Type B pancreatic cell (in vitro differentiated cells): Measurements from ENCODE around the gene TRIM72. TPM values are rescaled to one million over a fixed set of nuclear protein-coding genes. Genes with fewer than 3 reads are reported as not detected.
"Not testable (repeated sequence)": the region's sequence is repeated elsewhere in the genome, so short reads cannot be mapped to it uniquely, and the experiment has no call there.

Source experiments
- DNase-seq: peaks from one replicate; pipeline ENCODE4 v3.0.0; 2021; ENCODE audit warnings: mixed read lengths; ENCODE audit not compliant: unreplicated experiment; ENCODE audit errors: extremely low spot score
- H3K27ac Mint-ChIP-seq: 2 replicates; pipeline ENCODE4 v1.8.0; 2021; ENCODE audit warnings: mild to moderate bottlenecking, mixed read lengths
- H3K27me3 Mint-ChIP-seq: 2 replicates; pipeline ENCODE4 v1.8.0; 2021; ENCODE audit warnings: mixed read lengths
- H3K36me3 Mint-ChIP-seq: 2 replicates; pipeline ENCODE4 v1.8.0; 2021; ENCODE audit warnings: mixed read lengths
- H3K4me1 Mint-ChIP-seq: one replicate; pipeline ENCODE4 v1.8.0; 2021; ENCODE audit warnings: mixed read lengths; ENCODE audit not compliant: unreplicated experiment
- H3K4me3 Mint-ChIP-seq: 2 replicates; pipeline ENCODE4 v1.8.0; 2021; ENCODE audit warnings: mild to moderate bottlenecking, mixed read lengths
- H3K9me3 Mint-ChIP-seq: 2 replicates; pipeline ENCODE4 v1.8.0; 2021; ENCODE audit warnings: mixed read lengths
- total RNA-seq: library from RNA; stranded (reverse); gene quantifications from 2 replicates; pipeline ENCODE4 v1.2.1, GENCODE V29; 2021; ENCODE audit warnings: low replicate concordance
- TF ChIP-seq, protein P1 (sequence below): fragments of 200-600 bp; sonication (generic); conservative IDR thresholded peaks from 2 replicates; pipeline ENCODE4 v1.5.0; 2021; ENCODE audit warnings: antibody characterized with exemption, mild to moderate bottlenecking

TRIM72 gene
- total RNA-seq, 1 donor from 2014 or later = not detected

DNA sequence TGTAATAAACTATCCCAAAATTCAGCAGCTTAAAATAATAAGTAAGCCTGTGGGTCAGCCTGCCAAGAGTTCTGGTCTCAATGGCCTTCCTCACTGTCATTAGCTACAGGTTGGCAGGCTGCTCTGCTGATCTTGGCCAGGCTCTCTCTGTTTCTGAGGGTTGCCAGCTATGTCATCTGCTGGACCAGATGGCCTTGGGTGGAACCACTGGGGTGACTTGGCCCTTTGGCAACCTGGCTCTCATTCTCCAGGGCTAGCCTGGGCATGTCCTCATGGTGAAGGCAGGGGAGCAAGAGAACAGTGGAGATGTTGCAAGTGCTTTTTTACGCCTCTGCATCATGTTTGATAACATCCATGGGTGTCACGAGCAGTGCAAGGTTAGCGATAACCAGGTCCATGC lies 59.8 kb downstream of the TRIM72 start:
- DNase-seq = peak; percentile 27
- Mint-ChIP-seq H3K4me3 (no peak overlapping the region), H3K36me3 (no peaks in the 10 kb centered on the region), H3K4me1 (no peaks in the 10 kb centered on the region), H3K9me3 (no peaks in the 10 kb centered on the region), H3K27me3 (peaks cover 21% of the 10 kb centered on the region), H3K27ac (no peak overlapping the region)
- TF ChIP-seq, protein P1, sequence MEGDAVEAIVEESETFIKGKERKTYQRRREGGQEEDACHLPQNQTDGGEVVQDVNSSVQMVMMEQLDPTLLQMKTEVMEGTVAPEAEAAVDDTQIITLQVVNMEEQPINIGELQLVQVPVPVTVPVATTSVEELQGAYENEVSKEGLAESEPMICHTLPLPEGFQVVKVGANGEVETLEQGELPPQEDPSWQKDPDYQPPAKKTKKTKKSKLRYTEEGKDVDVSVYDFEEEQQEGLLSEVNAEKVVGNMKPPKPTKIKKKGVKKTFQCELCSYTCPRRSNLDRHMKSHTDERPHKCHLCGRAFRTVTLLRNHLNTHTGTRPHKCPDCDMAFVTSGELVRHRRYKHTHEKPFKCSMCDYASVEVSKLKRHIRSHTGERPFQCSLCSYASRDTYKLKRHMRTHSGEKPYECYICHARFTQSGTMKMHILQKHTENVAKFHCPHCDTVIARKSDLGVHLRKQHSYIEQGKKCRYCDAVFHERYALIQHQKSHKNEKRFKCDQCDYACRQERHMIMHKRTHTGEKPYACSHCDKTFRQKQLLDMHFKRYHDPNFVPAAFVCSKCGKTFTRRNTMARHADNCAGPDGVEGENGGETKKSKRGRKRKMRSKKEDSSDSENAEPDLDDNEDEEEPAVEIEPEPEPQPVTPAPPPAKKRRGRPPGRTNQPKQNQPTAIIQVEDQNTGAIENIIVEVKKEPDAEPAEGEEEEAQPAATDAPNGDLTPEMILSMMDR = no peak

DNA sequence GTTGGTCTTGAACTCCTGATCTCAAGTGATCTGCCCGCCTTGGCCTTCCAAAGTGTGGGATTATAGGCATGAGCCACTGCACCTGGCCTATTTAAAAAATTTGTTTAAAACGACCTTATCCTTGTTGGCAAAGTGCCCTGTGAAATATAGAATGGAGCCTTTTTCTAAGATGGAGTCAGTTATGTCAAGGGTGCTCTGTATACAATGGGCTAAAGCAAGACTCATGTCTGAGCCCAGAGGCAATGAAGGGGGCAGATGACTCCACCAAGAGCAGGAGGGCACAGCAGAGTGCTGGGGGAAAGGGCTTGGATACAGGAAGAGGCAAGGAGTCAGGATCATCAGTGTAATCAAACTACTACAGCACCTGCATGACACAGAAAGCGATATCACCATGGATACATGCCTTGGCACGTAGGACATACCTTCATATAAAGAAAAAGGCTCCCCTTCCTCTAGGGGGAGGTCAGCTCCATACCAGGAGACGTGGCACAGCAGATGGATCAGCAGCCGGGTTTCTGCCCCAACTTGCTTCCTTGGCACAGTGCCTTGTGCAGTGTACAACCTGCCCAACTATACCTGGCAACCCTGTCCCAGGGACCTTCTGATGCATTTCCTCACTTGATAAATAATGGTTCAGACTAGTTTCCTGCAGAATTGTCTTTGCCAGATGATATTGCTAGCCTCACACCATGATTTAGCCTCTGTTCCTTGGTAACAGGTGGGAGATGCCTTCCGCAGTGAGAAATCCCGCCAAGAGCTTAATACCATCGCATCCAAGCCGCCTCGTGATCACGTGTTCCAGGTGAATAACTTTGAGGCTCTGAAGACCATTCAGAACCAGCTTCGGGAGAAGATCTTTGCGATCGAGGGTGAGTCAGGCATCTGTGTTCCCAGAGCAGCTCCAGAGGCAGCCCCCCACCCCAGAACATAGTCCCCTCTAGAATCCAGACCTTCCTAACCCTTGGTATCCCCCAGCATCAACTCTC lies 61.2 kb downstream of the TRIM72 start:
- Mint-ChIP-seq H3K4me1 (no peaks in the 10 kb centered on the region), H3K27ac (no peak overlapping the region), H3K27me3 (peaks cover 10% of the 10 kb centered on the region), H3K9me3 (no peaks in the 10 kb centered on the region), H3K36me3 (no peaks in the 10 kb centered on the region), H3K4me3 (no peak overlapping the region)
- TF ChIP-seq, protein P1 = no peak
- no peak for DNase-seq

DNA sequence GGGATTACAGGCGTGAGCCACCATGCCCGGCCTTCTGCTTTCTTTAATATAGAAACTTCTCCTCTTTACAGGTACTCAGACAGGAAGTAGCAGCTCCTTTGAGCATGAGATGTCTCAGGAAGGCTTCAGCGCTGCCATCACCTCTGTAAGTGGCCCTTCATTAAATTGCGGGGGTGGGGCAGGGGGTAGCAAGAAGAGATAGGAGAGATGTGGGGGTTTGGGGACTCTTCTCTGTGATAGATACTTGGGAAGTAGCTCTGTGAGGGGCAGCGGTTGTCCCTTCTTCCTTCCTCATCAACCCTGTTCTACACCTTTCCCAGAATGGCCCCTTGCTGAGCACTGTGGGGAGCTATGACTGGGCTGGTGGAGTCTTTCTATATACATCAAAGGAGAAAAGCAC lies 62.7 kb downstream of the TRIM72 start:
- Mint-ChIP-seq H3K4me1 (no peaks in the 10 kb centered on the region), H3K4me3 (no peak overlapping the region), H3K9me3 (no peaks in the 10 kb centered on the region), H3K27ac (no peak overlapping the region), H3K36me3 (no peaks in the 10 kb centered on the region), H3K27me3 (peaks cover 15% of the 10 kb centered on the region)
- TF ChIP-seq, protein P1 = no peak
- DNase-seq = no peak

DNA sequence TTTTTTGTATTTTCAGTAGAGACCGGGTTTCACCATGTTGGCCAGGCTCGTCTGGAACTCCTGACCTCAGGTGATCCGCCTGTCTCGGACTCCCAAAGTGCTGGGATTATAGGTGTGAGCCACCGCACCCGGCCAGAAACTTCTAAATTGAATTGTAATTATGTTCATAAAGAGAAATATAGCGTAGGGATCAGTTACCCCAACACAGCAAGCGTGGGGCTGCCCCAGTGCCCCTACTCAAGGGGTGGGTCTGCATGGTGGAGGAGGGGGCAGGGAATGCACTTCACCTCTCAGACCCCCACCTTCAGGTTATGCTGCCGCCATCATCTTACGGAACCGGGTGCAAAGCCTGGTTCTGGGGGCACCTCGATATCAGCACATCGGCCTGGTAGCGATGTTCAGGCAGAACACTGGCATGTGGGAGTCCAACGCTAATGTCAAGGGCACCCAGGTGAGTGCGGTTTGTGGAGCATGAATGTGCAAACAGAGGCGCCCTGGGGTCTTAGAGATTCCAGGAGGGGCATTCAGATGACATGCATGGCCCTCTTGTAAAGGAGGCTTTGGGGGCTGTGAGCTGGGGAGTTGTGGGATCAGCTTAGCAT lies 63.8 kb downstream of the TRIM72 start:
- Mint-ChIP-seq H3K9me3 (no peaks in the 10 kb centered on the region), H3K27ac (no peak overlapping the region), H3K4me3 (no peak overlapping the region), H3K36me3 (no peaks in the 10 kb centered on the region), H3K4me1 (no peaks in the 10 kb centered on the region), H3K27me3 (peaks cover 14% of the 10 kb centered on the region)
- no peak for DNase-seq
- TF ChIP-seq, protein P1 = no peak

DNA sequence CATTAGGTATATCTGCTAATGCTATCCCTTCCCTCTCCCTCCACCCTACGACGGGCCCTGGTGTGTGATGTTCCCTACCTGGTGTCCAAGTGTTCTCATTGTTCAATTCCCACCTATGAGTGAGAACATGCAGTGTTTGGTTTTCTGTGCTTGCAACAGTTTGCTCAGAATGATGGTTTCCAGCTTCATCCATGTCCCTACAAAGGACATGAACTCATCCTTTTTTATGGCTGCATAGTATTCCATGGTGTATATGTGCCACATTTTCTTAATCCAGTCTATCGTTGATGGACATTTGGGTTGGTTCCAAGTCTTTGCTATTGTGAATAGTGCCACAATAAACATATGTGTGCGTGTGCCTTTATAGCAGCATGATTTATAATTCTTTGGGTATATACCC lies 64.9 kb downstream of the TRIM72 start:
- not testable (repeated sequence) for H3K4me1 Mint-ChIP-seq, H3K9me3 Mint-ChIP-seq, H3K36me3 Mint-ChIP-seq, H3K27ac Mint-ChIP-seq, DNase-seq, H3K4me3 Mint-ChIP-seq
- peaks cover 18% of the 10 kb centered on the region for H3K27me3 Mint-ChIP-seq

Other genes with a start within 250 kb of the TRIM72 start
- gene HSD3B7, start 228.9 kb upstream of the TRIM72 start, total RNA-seq = 5.8 and 6.9 TPM in 2 replicates
- 1.0 and 9.9 TPM in 2 replicates for gene STX1B, start 203.5 kb upstream of the TRIM72 start, total RNA-seq
- gene STX4, start 180.6 kb upstream of the TRIM72 start, total RNA-seq = 35.3 and 38.5 TPM in 2 replicates
- gene ZNF668, start 139.9 kb upstream of the TRIM72 start, total RNA-seq = 10.5 and 13.4 TPM in 2 replicates
- 21.0 and 27.2 TPM in 2 replicates for gene ZNF646, start 139.7 kb upstream of the TRIM72 start, total RNA-seq
- 3.5 and 5.1 TPM in 2 replicates for gene PRSS53, start 125.2 kb upstream of the TRIM72 start, total RNA-seq
- gene VKORC1, start 119.3 kb upstream of the TRIM72 start, total RNA-seq = 70.1 and 78.9 TPM in 2 replicates
- gene BCKDK, start 105.7 kb upstream of the TRIM72 start, total RNA-seq = 38.5 and 44.5 TPM in 2 replicates
- gene KAT8, start 96.5 kb upstream of the TRIM72 start, total RNA-seq = 54.4 and 70.3 TPM in 2 replicates
- gene PRSS8, start 78.4 kb upstream of the TRIM72 start, total RNA-seq = 84.7 and 205 TPM in 2 replicates
- 1.8 and 2.0 TPM in 2 replicates for gene PRSS36, start 64.1 kb upstream of the TRIM72 start, total RNA-seq
- gene FUS, start 34.0 kb upstream of the TRIM72 start, total RNA-seq = 400 and 654 TPM in 2 replicates
- gene PYCARD, start 11.4 kb upstream of the TRIM72 start, total RNA-seq = 8.2 and 14.5 TPM in 2 replicates
- gene PYDC1, start 3.0 kb downstream of the TRIM72 start, total RNA-seq = not detected in 2 replicates
- gene ITGAM, start 45.9 kb downstream of the TRIM72 start, total RNA-seq = 0.36 TPM in 1 of 2 replicates, not detected in the other
- not detected in 2 replicates for gene ITGAX, start 141.1 kb downstream of the TRIM72 start, total RNA-seq
- not detected in 2 replicates for gene ITGAD, start 179.2 kb downstream of the TRIM72 start, total RNA-seq
- gene COX6A2, start 214.2 kb downstream of the TRIM72 start, total RNA-seq = not detected in 2 replicates
- gene ZNF843, start 228.7 kb downstream of the TRIM72 start, total RNA-seq = 1.2 and 1.9 TPM in 2 replicates
- 9.4 and 11.1 TPM in 2 replicates for gene ARMC5, start 245.4 kb downstream of the TRIM72 start, total RNA-seq